ENCODE data around the gene NRIP2. TPM values are rescaled to one million over a fixed set of nuclear protein-coding genes. Genes with fewer than 3 reads are reported as not detected.
A peak's percentile ranks its signal among the peaks of the same experiment; 100 is the strongest.

Gene NRIP2
- total and polyA plus RNA-seq, 2 experiments from 2014 or later: 0.66 TPM; not detected in 1

DNA sequence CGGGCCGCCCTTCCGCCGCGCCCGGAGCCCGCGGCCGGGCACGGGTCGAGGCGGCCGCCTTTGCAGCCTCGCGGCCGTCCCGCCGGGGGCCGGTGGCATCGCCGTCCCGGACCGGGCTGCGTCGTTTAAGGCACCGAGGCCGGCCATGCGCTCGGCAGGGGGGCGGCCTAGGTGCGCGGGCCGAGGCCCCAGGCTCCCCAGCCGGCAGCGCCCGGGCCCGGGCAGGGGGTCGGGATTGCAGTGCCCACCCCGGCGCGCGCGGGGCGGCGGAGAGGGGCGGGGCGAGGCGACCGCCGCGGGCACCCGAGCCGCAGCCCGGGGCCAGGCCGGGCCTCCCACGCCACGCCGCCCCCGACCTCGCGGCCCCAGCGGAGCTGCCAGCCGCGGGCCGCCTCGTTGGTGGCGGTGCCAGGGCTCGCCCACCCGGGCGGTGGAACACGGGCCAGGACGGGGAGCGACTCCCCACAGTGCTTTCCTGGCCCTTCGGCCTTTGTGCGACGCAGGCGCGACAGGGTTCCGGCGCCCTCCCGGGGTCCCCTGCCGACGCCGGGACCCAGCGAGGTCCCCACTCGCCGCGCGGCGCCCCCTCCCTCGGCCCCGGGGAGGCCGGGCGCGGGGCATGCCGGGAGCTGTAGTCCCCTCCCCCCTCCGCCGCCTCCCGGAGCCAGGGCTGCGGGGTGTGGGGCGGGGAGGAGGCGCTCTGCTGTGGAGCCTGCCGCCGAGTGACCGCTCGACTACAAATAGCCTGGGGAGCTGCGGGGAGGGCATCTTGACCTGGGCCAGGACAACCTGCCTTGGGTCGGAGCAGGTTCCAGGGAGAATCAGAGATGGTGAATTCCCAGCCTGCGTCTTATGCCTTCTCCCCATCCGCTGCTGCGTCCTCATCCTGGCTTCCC is 39.3 kb downstream of the NRIP2 start:
- no peaks in the 10 kb centered on the region for H3K27me3 ChIP-seq (ENCODE audit: insufficient read depth)
- H3K36me3 ChIP-seq (ENCODE audit: insufficient read depth): peaks cover 42% of the 10 kb centered on the region
- H4K20me1 ChIP-seq (replicated peaks; ENCODE audit: insufficient read depth): peaks cover 39% of the 10 kb centered on the region
- Mint-ChIP-seq H3K27ac (no peak overlapping the region), H3K9me3 (peaks cover 5% of the 10 kb centered on the region; the same call in 1 of the 3 replicates), H3K4me1 (peaks cover 32% of the 10 kb centered on the region), H3K4me3 (peak overlapping the region; percentile 88), H3K36me3 (ENCODE audit: low read depth) (peaks cover 46% of the 10 kb centered on the region), H3K27me3 (ENCODE audit: insufficient read depth, low read depth, poor library complexity) (peaks cover 16% of the 10 kb centered on the region)
- DNase-seq (ENCODE audit: low spot score) (peak; percentile 79), ATAC-seq (peak; percentile 55)
- TF ChIP-seq, protein P1, sequence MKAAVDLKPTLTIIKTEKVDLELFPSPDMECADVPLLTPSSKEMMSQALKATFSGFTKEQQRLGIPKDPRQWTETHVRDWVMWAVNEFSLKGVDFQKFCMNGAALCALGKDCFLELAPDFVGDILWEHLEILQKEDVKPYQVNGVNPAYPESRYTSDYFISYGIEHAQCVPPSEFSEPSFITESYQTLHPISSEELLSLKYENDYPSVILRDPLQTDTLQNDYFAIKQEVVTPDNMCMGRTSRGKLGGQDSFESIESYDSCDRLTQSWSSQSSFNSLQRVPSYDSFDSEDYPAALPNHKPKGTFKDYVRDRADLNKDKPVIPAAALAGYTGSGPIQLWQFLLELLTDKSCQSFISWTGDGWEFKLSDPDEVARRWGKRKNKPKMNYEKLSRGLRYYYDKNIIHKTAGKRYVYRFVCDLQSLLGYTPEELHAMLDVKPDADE (IDR thresholded peaks at IDR 0.05): peak; percentile 40; the same call in 1 of the 2 replicates
- no peak for TF ChIP-seq JUNB (IDR thresholded peaks at IDR 0.05; ENCODE audit: unreplicated experiment)
- peaks cover 40% of the 10 kb centered on the region for H3K79me2 ChIP-seq (replicated peaks; ENCODE audit: insufficient read depth)
- H3K4me2 ChIP-seq: peak overlapping the region; percentile 99
- H2AFZ ChIP-seq: no peak overlapping the region; the same call in 1 of the 2 replicates
- peaks cover 24% of the 10 kb centered on the region for H3K4me1 ChIP-seq (ENCODE audit: insufficient read depth)
- peaks cover 39% of the 10 kb centered on the region for H3F3A ChIP-seq (replicated peaks; ENCODE audit: low read depth)
- H3K9me2 ChIP-seq (ENCODE audit: insufficient read depth): no peaks in the 10 kb centered on the region
- H3K27ac ChIP-seq (ENCODE audit: low read depth): 0 out of 2 replicates have a peak overlapping the region, but pooled peaks have one; percentile 29
- H3K4me3 ChIP-seq: peak overlapping the region; percentile 91

DNA sequence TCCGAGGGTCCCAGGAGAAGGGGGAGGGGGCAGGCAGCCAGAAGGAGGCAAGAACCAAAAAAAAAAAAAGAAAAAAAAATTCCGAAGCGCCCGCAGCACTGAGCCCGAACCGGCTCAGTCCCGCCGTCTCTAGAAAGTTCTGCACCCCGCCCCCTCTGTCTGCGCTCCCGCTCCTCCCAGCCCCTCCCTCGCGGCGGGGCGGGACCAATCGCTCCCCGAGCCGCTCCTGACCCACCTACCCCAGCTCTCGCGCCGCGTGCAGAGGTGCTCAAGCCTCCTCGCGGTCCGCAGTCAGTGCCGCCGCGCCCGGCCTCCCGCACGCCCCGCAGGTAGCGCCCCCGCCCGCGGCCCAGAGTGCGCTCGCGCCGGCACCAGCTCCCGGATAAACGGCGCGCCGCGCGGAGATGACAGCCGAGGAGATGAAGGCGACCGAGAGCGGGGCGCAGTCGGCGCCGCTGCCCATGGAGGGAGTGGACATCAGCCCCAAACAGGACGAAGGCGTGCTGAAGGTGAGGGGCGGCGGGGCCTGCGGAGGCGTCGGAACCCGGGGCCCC is 40.0 kb downstream of the NRIP2 start, which contains the start of gene FKBP4:
Gene FKBP4 (plus strand): TSS at position 235 of the 554 bp plus-strand sequence. CDS start 170 bp downstream, at position 405.
- peak; percentile 81 for ATAC-seq
- Histone ChIP-seq H3K4me1 (ENCODE audit: insufficient read depth) (peaks cover 24% of the 10 kb centered on the region), H3K36me3 (ENCODE audit: insufficient read depth) (peaks cover 35% of the 10 kb centered on the region), H3K79me2 (replicated peaks; ENCODE audit: insufficient read depth) (peaks cover 40% of the 10 kb centered on the region), H3K4me2 (peak within 1 kb of the TSS; percentile 99), H3F3A (replicated peaks; ENCODE audit: low read depth) (peaks cover 36% of the 10 kb centered on the region), H3K27me3 (ENCODE audit: insufficient read depth) (no peaks in the 10 kb centered on the region), H3K4me3 (peak within 1 kb of the TSS; percentile 91), H4K20me1 (replicated peaks; ENCODE audit: insufficient read depth) (peaks cover 33% of the 10 kb centered on the region), H3K27ac (ENCODE audit: low read depth) (peak within 1 kb of the TSS; percentile 79; the same call in 1 of the 2 replicates), H3K9me2 (ENCODE audit: insufficient read depth) (no peaks in the 10 kb centered on the region), H2AFZ (peak within 1 kb of the TSS; percentile 80)
- H3K4me1 Mint-ChIP-seq: peaks cover 32% of the 10 kb centered on the region
- H3K9me3 Mint-ChIP-seq: peaks cover 5% of the 10 kb centered on the region; the same call in 1 of the 3 replicates
- H3K36me3 Mint-ChIP-seq (ENCODE audit: low read depth): peaks cover 39% of the 10 kb centered on the region
- TF ChIP-seq EZH2 (IDR thresholded peaks at IDR 0.05; ENCODE audit: low read depth, unreplicated experiment): no peak
- no peak for TF ChIP-seq ZNF331 (CRISPR knock-in tag; IDR thresholded peaks at IDR 0.05; ENCODE audit: low read depth)
- TF ChIP-seq, protein P2, sequence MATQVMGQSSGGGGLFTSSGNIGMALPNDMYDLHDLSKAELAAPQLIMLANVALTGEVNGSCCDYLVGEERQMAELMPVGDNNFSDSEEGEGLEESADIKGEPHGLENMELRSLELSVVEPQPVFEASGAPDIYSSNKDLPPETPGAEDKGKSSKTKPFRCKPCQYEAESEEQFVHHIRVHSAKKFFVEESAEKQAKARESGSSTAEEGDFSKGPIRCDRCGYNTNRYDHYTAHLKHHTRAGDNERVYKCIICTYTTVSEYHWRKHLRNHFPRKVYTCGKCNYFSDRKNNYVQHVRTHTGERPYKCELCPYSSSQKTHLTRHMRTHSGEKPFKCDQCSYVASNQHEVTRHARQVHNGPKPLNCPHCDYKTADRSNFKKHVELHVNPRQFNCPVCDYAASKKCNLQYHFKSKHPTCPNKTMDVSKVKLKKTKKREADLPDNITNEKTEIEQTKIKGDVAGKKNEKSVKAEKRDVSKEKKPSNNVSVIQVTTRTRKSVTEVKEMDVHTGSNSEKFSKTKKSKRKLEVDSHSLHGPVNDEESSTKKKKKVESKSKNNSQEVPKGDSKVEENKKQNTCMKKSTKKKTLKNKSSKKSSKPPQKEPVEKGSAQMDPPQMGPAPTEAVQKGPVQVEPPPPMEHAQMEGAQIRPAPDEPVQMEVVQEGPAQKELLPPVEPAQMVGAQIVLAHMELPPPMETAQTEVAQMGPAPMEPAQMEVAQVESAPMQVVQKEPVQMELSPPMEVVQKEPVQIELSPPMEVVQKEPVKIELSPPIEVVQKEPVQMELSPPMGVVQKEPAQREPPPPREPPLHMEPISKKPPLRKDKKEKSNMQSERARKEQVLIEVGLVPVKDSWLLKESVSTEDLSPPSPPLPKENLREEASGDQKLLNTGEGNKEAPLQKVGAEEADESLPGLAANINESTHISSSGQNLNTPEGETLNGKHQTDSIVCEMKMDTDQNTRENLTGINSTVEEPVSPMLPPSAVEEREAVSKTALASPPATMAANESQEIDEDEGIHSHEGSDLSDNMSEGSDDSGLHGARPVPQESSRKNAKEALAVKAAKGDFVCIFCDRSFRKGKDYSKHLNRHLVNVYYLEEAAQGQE (IDR thresholded peaks at IDR 0.05; ENCODE audit: unreplicated experiment): no peak
- TF ChIP-seq POLR2AphosphoS5 (IDR thresholded peaks at IDR 0.05; ENCODE audit: low read depth): peak; percentile 89
- peak; percentile 96 for DNase-seq (ENCODE audit: low spot score)
- H3K27me3 Mint-ChIP-seq (ENCODE audit: insufficient read depth, low read depth, poor library complexity): peaks cover 16% of the 10 kb centered on the region
- peak within 1 kb of the TSS; percentile 88 for H3K4me3 Mint-ChIP-seq
- H3K27ac Mint-ChIP-seq: no peak within 1 kb of the TSS

Data from GM23338 (cell line).